ENCODE data around the gene ARL15.

ARL15 gene

GRCh38 chr5:54146390-54146789, 164.0 kb downstream of the ARL15 start:
- DNase-seq: no peak

DNA sequence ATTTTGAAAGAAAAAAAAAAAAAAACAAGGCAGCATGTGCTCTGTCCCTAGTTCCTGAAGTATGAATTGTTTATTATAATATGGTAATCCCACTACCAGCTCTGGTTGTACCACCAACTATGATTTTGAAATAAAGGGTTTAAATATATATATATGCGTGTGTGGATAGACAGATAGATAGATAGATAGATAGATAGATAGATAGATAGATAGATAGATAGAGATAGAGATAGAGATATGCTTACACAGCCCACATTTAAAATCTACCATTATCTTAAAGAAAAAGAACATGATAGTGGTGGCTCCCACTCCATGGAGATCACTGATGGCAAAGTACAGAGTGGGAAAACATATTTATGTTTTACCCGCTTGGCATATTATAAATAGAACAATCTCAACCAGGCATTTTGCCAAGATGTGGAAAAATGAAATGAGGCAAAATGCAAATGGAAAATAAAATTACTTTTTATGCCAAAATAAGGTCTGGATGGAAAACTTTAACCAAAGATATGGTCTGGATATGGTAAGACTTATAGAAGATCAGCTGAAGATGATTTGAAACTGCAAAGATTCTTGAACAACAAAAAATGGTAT, 170.0 kb downstream of the ARL15 start:
- DNase-seq: no peak

DNA sequence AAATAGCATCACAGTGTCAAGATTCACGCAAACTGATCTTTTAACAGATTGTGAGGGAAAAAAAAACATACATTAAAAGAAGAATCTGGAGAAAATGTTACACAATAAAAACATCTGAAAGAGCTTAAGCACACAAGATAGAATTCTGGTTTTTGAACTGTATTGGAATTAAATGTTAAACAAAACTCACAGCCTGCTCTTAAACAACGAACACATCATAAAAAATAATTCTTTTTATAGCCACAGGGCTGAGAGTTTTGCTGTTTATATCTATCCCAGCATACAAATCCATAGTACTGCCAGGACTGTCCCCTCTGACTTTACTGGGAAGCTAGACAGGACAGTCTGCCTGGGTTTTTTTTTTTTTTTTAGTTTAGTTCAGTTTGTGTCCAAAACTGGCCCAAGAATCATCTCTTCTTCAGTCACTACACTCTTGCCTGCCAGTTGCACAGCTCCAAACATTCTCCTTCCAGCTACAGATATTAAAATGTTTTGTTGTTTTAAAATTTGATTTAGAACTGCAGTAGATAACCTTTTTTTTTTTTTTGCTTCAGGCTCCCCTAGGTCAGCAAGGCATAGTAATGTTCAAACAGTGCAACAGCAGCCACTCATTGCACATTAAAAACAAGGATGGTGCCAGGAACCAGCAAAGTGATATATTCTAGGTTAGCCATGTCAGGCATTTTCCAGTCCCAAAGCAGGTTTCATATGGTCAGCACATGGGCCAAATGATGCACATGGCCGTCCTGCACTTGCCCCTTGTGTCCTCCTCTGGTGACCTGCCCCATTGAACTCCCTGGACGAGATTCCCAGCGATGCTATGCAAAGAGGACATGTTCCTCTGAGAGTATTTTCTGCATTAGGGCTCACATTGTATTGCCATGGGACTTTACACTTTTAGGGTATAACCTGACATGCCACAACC, 173.6 kb downstream of the ARL15 start:
- no peak for DNase-seq

GRCh38 chr5:54135042-54135441, 175.3 kb downstream of the ARL15 start:
- no peak for DNase-seq

GRCh38 chr5:54133917-54134316, 176.5 kb downstream of the ARL15 start:
- DNase-seq: no peak

- no peak for DNase-seq
Measured at GRCh38 chr5:54120473-54120872, 189.9 kb downstream of the ARL15 start.

DNA sequence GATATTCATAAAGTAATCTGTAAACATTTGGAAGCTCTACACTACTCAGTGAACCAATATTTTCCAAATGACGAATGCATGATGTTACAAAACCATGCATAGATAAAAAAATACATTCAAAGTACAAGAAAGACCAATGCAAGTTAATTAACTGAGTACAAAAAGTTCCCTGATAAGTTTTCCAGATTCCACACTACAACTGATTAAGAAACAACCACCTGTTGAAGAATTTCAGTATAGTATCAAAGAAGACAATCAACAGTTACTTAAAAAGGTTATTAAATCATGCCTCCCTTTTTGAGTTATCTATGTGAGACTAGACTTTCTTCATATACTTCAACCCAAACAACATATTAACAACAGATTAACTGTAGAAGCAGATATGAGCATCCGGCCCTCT, 192.4 kb downstream of the ARL15 start:
- no peak for DNase-seq

- peak; percentile 25 to 30 for DNase-seq
Measured at GRCh38 chr5:54115735-54116403, 194.5 kb downstream of the ARL15 start.

- DNase-seq: no peak
Measured at GRCh38 chr5:54113060-54113459, 197.3 kb downstream of the ARL15 start.

- no peak for DNase-seq
Measured at GRCh38 chr5:54109626-54110330, 200.6 kb downstream of the ARL15 start.

- no peak for DNase-seq
Measured at GRCh38 chr5:54108136-54108535, 202.2 kb downstream of the ARL15 start.

- peak; percentile 36 to 50 for DNase-seq
Measured at GRCh38 chr5:54103871-54104270, 206.5 kb downstream of the ARL15 start.

DNA sequence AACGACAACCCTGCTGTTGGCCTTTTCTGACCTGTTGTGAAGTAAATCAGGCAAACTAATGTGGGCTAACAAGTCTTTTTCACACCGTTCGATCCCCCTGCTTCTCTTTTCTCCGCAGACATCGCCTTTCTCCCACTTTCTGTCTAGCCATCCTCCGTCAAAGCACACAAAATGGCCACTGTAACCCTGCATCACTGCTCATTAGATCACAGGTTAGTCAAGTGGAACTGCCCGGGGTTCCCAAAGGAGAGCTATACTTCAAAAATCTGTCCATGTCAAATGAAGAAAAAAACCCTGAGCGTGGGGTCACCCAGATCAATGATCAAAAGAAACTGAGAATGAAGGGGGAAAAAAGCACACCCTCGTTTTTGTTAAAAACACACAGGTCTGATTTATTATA, 212.1 kb downstream of the ARL15 start:
- DNase-seq: peak; percentile 24 to 41

- DNase-seq: no peak
Measured at GRCh38 chr5:54095969-54096368, 214.4 kb downstream of the ARL15 start.

- DNase-seq: no peak
Measured at GRCh38 chr5:54094706-54095105, 215.7 kb downstream of the ARL15 start.

DNA sequence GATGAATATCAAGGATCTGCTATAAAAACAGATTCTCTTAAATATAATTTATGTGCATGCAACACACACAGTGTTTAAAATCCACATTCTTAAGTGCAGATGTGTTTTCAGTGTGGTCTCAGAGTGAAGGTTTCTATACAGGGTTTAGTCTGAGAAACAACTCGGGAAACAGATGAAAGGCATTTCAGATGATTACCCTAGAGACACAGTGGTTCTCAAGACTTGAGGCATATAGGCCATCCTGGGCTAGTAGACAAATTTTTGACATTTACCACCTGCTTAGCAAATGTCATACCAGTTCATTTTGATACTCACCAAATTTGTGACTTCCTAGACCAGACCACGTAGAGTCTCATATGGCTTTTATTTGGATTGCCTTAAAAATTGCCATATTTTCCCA, 216.5 kb downstream of the ARL15 start:
- DNase-seq: no peak

DNA sequence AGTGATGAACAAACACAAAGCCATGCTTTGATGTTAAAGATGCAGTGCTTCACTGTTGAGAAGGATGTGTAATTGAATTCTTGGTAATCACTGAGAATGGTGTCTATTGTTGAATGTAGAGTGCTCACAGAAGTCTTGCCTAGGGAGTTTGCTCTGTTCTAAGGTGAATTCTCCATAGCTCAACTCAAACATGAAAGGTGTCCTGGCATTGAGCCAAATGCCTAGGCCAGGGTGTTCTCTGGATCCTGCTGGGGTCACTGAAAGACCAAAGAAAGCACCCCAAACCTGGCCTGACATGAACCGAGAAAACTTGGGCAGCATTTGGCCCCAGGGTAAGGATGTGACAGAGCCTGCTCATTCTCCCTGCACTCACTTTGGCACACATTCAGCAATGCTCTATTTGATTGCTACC, 217.3 kb downstream of the ARL15 start:
- DNase-seq: no peak

DNA sequence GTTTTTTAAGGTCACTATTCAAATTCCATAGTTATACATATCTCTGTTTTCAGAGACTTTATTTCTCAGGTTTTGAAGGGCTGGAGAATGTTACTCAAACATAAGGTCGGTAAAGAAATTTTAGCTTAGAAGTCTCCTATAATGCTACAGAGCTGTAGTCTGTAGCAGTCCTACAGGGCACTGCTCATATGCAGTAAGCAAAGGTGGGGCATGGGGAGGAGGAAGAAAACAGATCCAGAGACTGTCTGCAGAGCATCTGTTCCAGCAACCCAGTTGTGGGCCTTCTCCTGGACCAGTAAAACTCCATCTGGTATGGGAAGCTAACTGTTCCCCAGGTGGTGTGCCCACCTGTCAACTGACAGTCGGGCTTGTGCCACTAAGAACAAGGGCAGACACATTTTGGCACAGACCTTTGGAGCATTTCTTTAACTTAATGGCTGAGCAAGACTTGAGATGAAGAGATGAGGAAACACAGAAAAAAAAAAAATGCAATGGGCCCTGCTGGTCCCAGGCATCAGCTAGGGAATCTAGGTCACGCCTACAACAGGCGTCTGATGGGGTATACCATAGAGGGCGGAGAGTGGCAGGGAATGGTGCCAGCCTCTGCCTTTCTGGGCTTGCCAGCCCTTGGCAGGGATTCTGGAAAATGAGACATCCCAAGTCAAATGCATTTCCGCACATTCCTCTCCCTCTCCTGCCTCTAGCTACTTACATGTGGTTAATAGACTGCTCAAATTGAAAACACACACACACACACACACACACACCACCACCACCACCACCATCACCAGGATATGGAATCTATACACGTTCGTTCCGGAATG, 218.9 kb downstream of the ARL15 start:
- no peak for DNase-seq

- no peak for DNase-seq
Measured at GRCh38 chr5:54090495-54091120, 219.8 kb downstream of the ARL15 start.

- DNase-seq: no peak
Measured at GRCh38 chr5:54088081-54088480, 222.3 kb downstream of the ARL15 start.

DNA sequence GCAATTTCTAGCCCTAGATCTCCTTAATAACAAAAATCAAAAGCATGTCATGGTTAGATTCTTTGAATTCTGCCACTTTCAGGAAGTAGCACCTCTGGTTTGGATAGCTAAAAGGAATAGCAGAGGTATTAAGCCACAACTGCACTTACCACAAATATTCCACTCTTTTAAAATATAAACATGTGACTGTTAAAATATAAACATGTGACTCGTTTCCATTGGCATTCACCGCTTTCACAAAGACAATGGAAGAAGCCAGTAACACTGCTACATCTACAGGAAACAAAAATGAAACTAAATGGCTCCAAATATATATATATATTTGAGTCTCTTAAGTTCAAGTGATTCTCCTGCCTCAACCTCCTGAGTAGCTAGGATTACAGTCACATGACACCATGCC, 222.9 kb downstream of the ARL15 start:
- no peak for DNase-seq

DNA sequence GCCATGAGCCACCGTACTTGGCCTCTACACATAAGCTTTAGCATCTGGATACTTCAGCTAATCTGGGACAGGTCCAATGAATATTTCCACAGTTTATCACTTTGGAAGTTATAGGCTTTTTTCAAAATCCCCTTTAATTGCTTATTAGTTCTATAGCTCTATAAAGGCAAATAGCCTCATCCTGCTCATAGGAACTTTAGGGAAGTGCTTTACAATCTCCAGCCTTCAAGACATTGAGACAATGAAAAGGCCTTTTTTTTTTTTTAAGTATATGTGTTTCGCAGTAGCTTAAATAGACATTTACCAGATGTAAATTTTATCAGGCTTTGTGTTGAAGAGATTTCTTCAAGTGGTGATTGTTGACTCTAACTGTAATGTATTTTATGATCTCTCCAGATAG, 224.2 kb downstream of the ARL15 start:
- no peak for DNase-seq

Measured in SHP77 (cell line).